H1 (cell line): ENCODE data around the gene PPP2R3A. TPM values are rescaled to one million over a fixed set of nuclear protein-coding genes. Genes with fewer than 3 reads are reported as not detected.

ENCODE experiments used
- CTCF ChIA-PET: fragments of 300-600 bp; sonication (Branson Sonifier 250); formaldehyde crosslinking; loops from one replicate; lab custom pipeline; 2021; ENCODE audit not compliant: partially characterized antibody; lab: Charles Lee
- POLR2A ChIA-PET: fragments of 300-600 bp; sonication (Branson Sonifier 250); formaldehyde crosslinking; loops from one replicate; lab custom pipeline; 2021; ENCODE audit warnings: inconsistent platforms; ENCODE audit not compliant: partially characterized antibody; lab: Charles Lee
- DNase-seq, 2 experiments: peaks; one replicate each; pipeline versions ENCODE4 v3.0.0 to v3.0.0-alpha.2; 2010 to 2022; ENCODE audit warnings: low spot score in 2 of 2, low read depth in 1 of 2, mixed read lengths in 1 of 2
- FAIRE-seq: peaks from 2 replicates; lab custom pipeline; 2011; peaks lifted over from hg19 to GRCh38; lab: Jason Lieb, UNC
- H2AFZ ChIP-seq: 2 replicates; pipeline ENCODE4 v1.8.1; 2012; ENCODE audit warnings: low read length, inconsistent platforms
- H2AK5ac ChIP-seq: 2 replicates; pipeline ENCODE4 v1.6.1; 2013; ENCODE audit warnings: low read depth, low read length
- H2BK120ac ChIP-seq: replicated peaks from 2 replicates; pipeline ENCODE3; 2013; ENCODE audit warnings: low read depth, low read length, inconsistent platforms
- H2BK12ac ChIP-seq: 2 replicates; pipeline ENCODE4 v1.6.1; 2013; ENCODE audit warnings: low read depth, low read length
- H2BK15ac ChIP-seq: 2 replicates; pipeline ENCODE4 v1.6.1; 2013; ENCODE audit warnings: low read length
- H2BK20ac ChIP-seq: 2 replicates; pipeline ENCODE4 v1.6.1; 2013; ENCODE audit warnings: low read length
- H2BK5ac ChIP-seq: 2 replicates; pipeline ENCODE4 v1.6.1; 2013; ENCODE audit warnings: low read depth, low read length
- H3K14ac ChIP-seq: 2 replicates; pipeline ENCODE4 v1.6.1; 2013; ENCODE audit warnings: inconsistent platforms; ENCODE audit not compliant: insufficient read length
- H3K18ac ChIP-seq: 2 replicates; pipeline ENCODE4 v1.6.1; 2013; ENCODE audit warnings: low read length; ENCODE audit errors: extremely low read depth
- H3K23ac ChIP-seq: 2 replicates; pipeline ENCODE4 v1.6.1; 2013; ENCODE audit warnings: inconsistent platforms; ENCODE audit not compliant: insufficient read length
- H3K23me2 ChIP-seq: 2 replicates; pipeline ENCODE4 v1.6.1; 2013; ENCODE audit warnings: low read depth, low read length
- H3K27ac ChIP-seq: 2 replicates; pipeline ENCODE4 v1.6.1; 2011; ENCODE audit warnings: low read depth, low read length, inconsistent platforms
- H3K27me3 ChIP-seq, 4 experiments: replicated peaks in 1 of 4; 1 replicate in 1 of 4; 2 replicates in 3 of 4; pipeline versions ENCODE4 v1.6.1 to v1.8.1; 2011 to 2013; ENCODE audit warnings: low read length in 3 of 4, mild to moderate bottlenecking in 3 of 4, inconsistent platforms in 2 of 4, mixed read lengths in 2 of 4, moderate library complexity in 1 of 4; ENCODE audit not compliant: control insufficient read depth in 3 of 4, insufficient read depth in 3 of 4; ENCODE audit errors: extremely low read depth in 1 of 4
- H3K36me3 ChIP-seq, 4 experiments: 2 replicates each; pipeline versions ENCODE4 v1.6.1 to v1.8.1; 2011 to 2013; ENCODE audit warnings: mild to moderate bottlenecking in 4 of 4, low read length in 3 of 4, moderate library complexity in 2 of 4, control low read depth in 1 of 4, inconsistent platforms in 1 of 4; ENCODE audit not compliant: insufficient read depth in 4 of 4, control insufficient read depth in 2 of 4
- H3K4ac ChIP-seq: replicated peaks from 2 replicates; pipeline ENCODE3; 2013; ENCODE audit warnings: low read length, low read depth, mixed read lengths, inconsistent platforms; ENCODE audit not compliant: insufficient read length
- H3K4me1 ChIP-seq, 4 experiments: replicated peaks in 1 of 4; 1 replicate in 1 of 4; 2 replicates in 3 of 4; pipeline versions ENCODE4 v1.6.1 to v1.8.1; 2011 to 2013; ENCODE audit warnings: low read length in 3 of 4, inconsistent platforms in 2 of 4, mixed read lengths in 1 of 4; ENCODE audit not compliant: insufficient read depth in 4 of 4, control insufficient read depth in 3 of 4
- H3K4me2 ChIP-seq, 2 experiments: 2 replicates each; pipeline versions ENCODE4 v1.6.1 to v1.8.1; 2011 to 2013; ENCODE audit warnings: low read depth in 2 of 2, low read length in 2 of 2, control low read depth in 1 of 2, inconsistent platforms in 1 of 2, mild to moderate bottlenecking in 1 of 2; ENCODE audit not compliant: insufficient read depth in 1 of 2
- H3K4me3 ChIP-seq, 4 experiments: fragments of 200-600, 300-600 bp in 1 of 4; sonication (generic), shearing (Covaris generic), sonication (Bioruptor Twin) in 1 of 4; 2 replicates each; pipeline versions ENCODE4 v1.5.1 to v1.8.1; 2011 to 2016; ENCODE audit warnings: low read length in 4 of 4, low read depth in 3 of 4, control low read depth in 2 of 4, inconsistent platforms in 2 of 4, mild to moderate bottlenecking in 2 of 4, mixed read lengths in 1 of 4, moderate library complexity in 1 of 4; ENCODE audit not compliant: insufficient read depth in 2 of 4; ENCODE audit errors: extremely low read depth in 1 of 4
- H3K56ac ChIP-seq: replicated peaks from 2 replicates; pipeline ENCODE3; 2013; ENCODE audit warnings: low read depth, mild to moderate bottlenecking, mixed read lengths, low read length, inconsistent platforms; ENCODE audit not compliant: insufficient read length
- H3K79me1 ChIP-seq: 2 replicates; pipeline ENCODE4 v1.6.1; 2013; ENCODE audit warnings: low read depth, low read length, control low read depth
- H3K79me2 ChIP-seq, 2 experiments: 2 replicates each; pipeline versions ENCODE4 v1.6.1 to v1.8.1; 2012 to 2013; ENCODE audit warnings: low read length in 2 of 2, mild to moderate bottlenecking in 2 of 2, inconsistent platforms in 1 of 2; ENCODE audit not compliant: insufficient read depth in 2 of 2, control insufficient read depth in 1 of 2
- H3K9ac ChIP-seq, 4 experiments: replicated peaks in 1 of 4; 1 replicate in 1 of 4; 2 replicates in 3 of 4; pipeline versions ENCODE4 v1.6.1 to v1.8.1; 2011 to 2013; ENCODE audit warnings: low read depth in 3 of 4, low read length in 3 of 4, control low read depth in 2 of 4, mild to moderate bottlenecking in 2 of 4, moderate library complexity in 2 of 4, inconsistent platforms in 1 of 4; ENCODE audit errors: extremely low read depth in 1 of 4
- H3K9me3 ChIP-seq, 2 experiments: 2 replicates each; pipeline versions ENCODE4 v1.6.1 to v1.8.1; 2012 to 2013; ENCODE audit warnings: mild to moderate bottlenecking in 2 of 2, moderate library complexity in 2 of 2, control low read depth in 1 of 2, inconsistent platforms in 1 of 2, low read depth in 1 of 2, low read length in 1 of 2, mixed read lengths in 1 of 2; ENCODE audit not compliant: insufficient read depth in 2 of 2
- H4K20me1 ChIP-seq, 2 experiments: replicated peaks in 1 of 2; 2 replicates each; pipeline versions ENCODE3 to v1.8.1; 2011 to 2013; ENCODE audit warnings: inconsistent platforms in 2 of 2, low read length in 2 of 2, mild to moderate bottlenecking in 1 of 2; ENCODE audit not compliant: insufficient read depth in 2 of 2, control insufficient read depth in 1 of 2
- H4K5ac ChIP-seq: 2 replicates; pipeline ENCODE4 v1.6.1; 2013; ENCODE audit warnings: low read length, low read depth, mixed read lengths, inconsistent platforms; ENCODE audit not compliant: insufficient read length
- H4K8ac ChIP-seq: 2 replicates; pipeline ENCODE4 v1.8.0; 2013; ENCODE audit warnings: mild to moderate bottlenecking, moderate library complexity, low read length, inconsistent platforms; ENCODE audit not compliant: insufficient read depth; ENCODE audit errors: extremely low read depth
- H4K91ac ChIP-seq: replicated peaks from 2 replicates; pipeline ENCODE3; 2013; ENCODE audit warnings: low read length, mixed read lengths, inconsistent platforms; ENCODE audit not compliant: insufficient read length
- CHD2 ChIP-seq: IDR thresholded peaks from 2 replicates; pipeline ENCODE4 v1.6.1; 2012; ENCODE audit warnings: low read length, improper control_type of control experiment
- HDAC6 ChIP-seq: IDR thresholded peaks from one replicate; pipeline ENCODE4 v1.7.1; 2012; ENCODE audit warnings: low read depth, mild to moderate bottlenecking, inconsistent platforms, low read length, moderate library complexity
- SP1 ChIP-seq: IDR thresholded peaks from 2 replicates; pipeline ENCODE4 v1.6.1; 2011; ENCODE audit warnings: low read depth, low read length
- ZNF274 ChIP-seq: IDR thresholded peaks from 2 replicates; pipeline ENCODE4 v1.7.0; 2012; ENCODE audit warnings: low read length, borderline replicate concordance; ENCODE audit errors: extremely low read depth
- WGBS, 2 experiments: shearing (Covaris generic) in 1 of 2; methylation state at CpG; one replicate each; pipeline versions ENCODE4 v1.1.6 to v1.1.7; 2013 to 2015; ENCODE audit warnings: low lambda C conversion rate in 2 of 2, mixed read lengths in 2 of 2, inconsistent platforms in 1 of 2, low coverage in 1 of 2, missing lambda C conversion rate in 1 of 2; ENCODE audit not compliant: insufficient replicate concordance in 2 of 2, insufficient coverage in 1 of 2, insufficient read length in 1 of 2; ENCODE audit errors: extremely low coverage in 1 of 2, missing lambda C conversion rate in 1 of 2; 5-methylcytosine and 5-hydroxymethylcytosine counted together
- polyA plus RNA-seq, 7 experiments: library from polyadenylated mRNA; depleted of rRNA in 3 of 7; stranded (reverse) in 5 of 7; unstranded in 2 of 7; fragments of >200 nt in 5 of 7; fragments of 200-250 nt in 2 of 7; gene quantifications; 1 replicate in 5 of 7; 2 replicates in 1 of 7; 4 replicates in 1 of 7; pipeline versions ENCODE4 v1.2.1 to v1.2.3, GENCODE V29; 2011 to 2013; ENCODE audit warnings: missing spikeins in 2 of 7, mixed read lengths in 2 of 7
- total RNA-seq: library from RNA; stranded (reverse); fragmentation: NEBNext Ultra II Directional; extraction: Animal tissue kit (Norgen Biotek cat#: 25700); gene quantifications from 2 replicates; pipeline ENCODE4 v1.2.1, GENCODE V29; 2021

Gene PPP2R3A
- total and polyA plus RNA-seq, 2 of the 8 experiments (the other 6 are each of a cell fraction or from before 2014, with no cell fraction given): 4.1 to 15.2 TPM

DNA sequence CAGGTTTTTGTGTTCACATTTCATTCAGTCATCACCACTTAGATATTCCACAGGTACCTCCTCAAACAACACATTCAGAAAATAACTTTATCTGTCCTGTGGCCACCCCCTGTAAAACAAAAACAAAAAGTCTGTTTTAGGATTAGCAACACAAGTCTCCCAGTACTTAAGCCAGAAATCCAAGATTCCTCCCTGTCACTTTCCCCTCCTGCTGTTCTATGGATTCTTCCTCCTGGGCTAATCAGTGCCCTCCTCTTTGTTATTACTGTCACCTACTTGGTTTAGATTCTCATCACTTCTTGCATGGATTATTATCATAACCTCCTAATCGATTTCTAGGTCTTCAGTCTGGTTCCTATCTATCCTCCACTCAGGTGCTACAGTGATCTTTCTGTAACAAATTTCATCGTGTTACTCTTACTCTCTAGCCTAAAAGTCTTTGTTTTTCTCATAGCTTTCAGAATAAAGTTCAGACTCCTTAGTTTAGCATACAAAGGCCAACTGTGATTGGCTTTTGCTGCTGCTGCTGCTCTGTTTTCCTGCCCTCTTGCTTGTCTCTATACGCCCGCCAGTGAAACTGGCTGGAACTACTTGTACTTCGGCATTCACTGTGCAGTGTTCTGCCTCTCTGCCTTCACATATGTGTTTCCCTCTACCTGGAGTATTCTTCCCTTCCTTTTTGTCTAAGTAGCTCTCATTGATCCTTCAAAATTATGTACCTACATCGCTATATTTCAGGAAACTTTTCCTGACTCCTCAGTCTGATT lies 32.2 kb downstream of the PPP2R3A start:
- 82% methylated on average over 6 of the region's 6 CpGs; no CpG with 5 or more reads in 1 of the 2 experiments for WGBS, 2 experiments
- no peak overlapping the region for H4K8ac ChIP-seq
- TF ChIP-seq ZNF274: no peak
- TF ChIP-seq SP1: no peak
- no peak for TF ChIP-seq CHD2
- no peak for TF ChIP-seq HDAC6

More for the DNA sequence above, 32.2 kb downstream of the PPP2R3A start:
- H3K36me3 ChIP-seq: no peaks in the 10 kb centered on the region; a peak in 1 of 8 replicates
- H3K56ac ChIP-seq: no peak overlapping the region
- peaks cover 0 to 3% (median 0%) of the 10 kb centered on the region in 4 experiments; a peak in 5 of 7 replicates for H3K4me1 ChIP-seq
- peak; percentile 39 for FAIRE-seq
- DNase-seq: no peak
- H3K9me3 ChIP-seq: no peaks in the 10 kb centered on the region
- H2BK120ac ChIP-seq: no peak overlapping the region
- H2BK15ac ChIP-seq: no peak overlapping the region
- no peak overlapping the region for H3K23ac ChIP-seq
- 0 out of 4 replicates have a peak, but pooled peaks cover 0 to 3% of the 10 kb centered on the region in 2 experiments for H3K79me2 ChIP-seq
- peak overlapping the region; percentile 54 for H4K91ac ChIP-seq
- H3K18ac ChIP-seq: no peak overlapping the region
- no peaks in the 10 kb centered on the region for H3K23me2 ChIP-seq
- no peak overlapping the region for H3K27ac ChIP-seq
- ChIA-PET POLR2A (no interaction called here), CTCF (interaction anchor here (0.7 to 1.6 kb wide), 2 partner anchors 12 to 1951 kb away, joined by 3 read pairs; no protein-coding TSS in a partner anchor)
- H3K9ac ChIP-seq: no peak overlapping the region
- no peak overlapping the region for H2AFZ ChIP-seq
- H3K4me3 ChIP-seq: no peak overlapping the region
- H2AK5ac ChIP-seq: no peak overlapping the region
- H3K4me2 ChIP-seq: no peak overlapping the region
- no peak overlapping the region for H4K5ac ChIP-seq
- no peaks in the 10 kb centered on the region for H3K79me1 ChIP-seq
- no peak overlapping the region for H2BK12ac ChIP-seq
- H2BK5ac ChIP-seq: no peak overlapping the region
- peaks cover 0 to 1% (median 0%) of the 10 kb centered on the region in 4 experiments; a peak in 1 of 7 replicates for H3K27me3 ChIP-seq
- H3K4ac ChIP-seq: no peak overlapping the region
- H2BK20ac ChIP-seq: no peak overlapping the region
- peaks cover 0 to 2% of the 10 kb centered on the region in 2 experiments for H4K20me1 ChIP-seq
- no peak overlapping the region for H3K14ac ChIP-seq
